ENCODE measurements around the gene POLN.

POLN gene

GRCh38 chr4:2150076-2150475 lies 91.8 kb downstream of the POLN start:
- H3K27ac Mint-ChIP-seq, result no peak overlapping the region
- no peak for TF ChIP-seq CTCF (IDR thresholded peaks at IDR 0.05; ENCODE audit: unreplicated experiment in 3 of 3)
- H3K4me1 Mint-ChIP-seq, result no peaks in the 10 kb centered on the region
- peaks cover 4% of the 10 kb centered on the region for H3K36me3 Mint-ChIP-seq (ENCODE audit: low read depth)
- H3K4me3 Mint-ChIP-seq, result no peak overlapping the region
- peaks cover 8% of the 10 kb centered on the region for H3K9me3 Mint-ChIP-seq
- H3K27me3 Mint-ChIP-seq (ENCODE audit: low read depth), result no peaks in the 10 kb centered on the region

- Mint-ChIP-seq H3K9me3 (peaks cover 17% of the 10 kb centered on the region), H3K4me1 (peaks cover 5% of the 10 kb centered on the region), H3K4me3 (no peak overlapping the region), H3K27me3 (ENCODE audit: low read depth) (no peaks in the 10 kb centered on the region), H3K27ac (peak overlapping the region in 2 of 3 experiments; percentile 71 to 77), H3K36me3 (ENCODE audit: low read depth) (peaks cover 3% of the 10 kb centered on the region)
- TF ChIP-seq CTCF (IDR thresholded peaks at IDR 0.05; ENCODE audit: unreplicated experiment in 3 of 3), result no peak
Observed at GRCh38 chr4:2142630-2143427, 99.1 kb downstream of the POLN start.

- H3K36me3 Mint-ChIP-seq (ENCODE audit: low read depth), result peaks cover 3% of the 10 kb centered on the region
- H3K27me3 Mint-ChIP-seq (ENCODE audit: low read depth), result no peaks in the 10 kb centered on the region
- H3K27ac Mint-ChIP-seq, result peak overlapping the region; percentile 15 to 77 (median 71)
- TF ChIP-seq CTCF (IDR thresholded peaks at IDR 0.05; ENCODE audit: unreplicated experiment in 3 of 3), result no peak
- H3K4me3 Mint-ChIP-seq, result no peak overlapping the region
- H3K9me3 Mint-ChIP-seq, result peaks cover 17% of the 10 kb centered on the region
- peaks cover 5% of the 10 kb centered on the region for H3K4me1 Mint-ChIP-seq
Observed at GRCh38 chr4:2141762-2142451, 100.0 kb downstream of the POLN start.

- no peak overlapping the region for H3K27ac Mint-ChIP-seq
- no peak for TF ChIP-seq CTCF (IDR thresholded peaks at IDR 0.05; ENCODE audit: unreplicated experiment in 3 of 3)
- H3K4me3 Mint-ChIP-seq, result no peak overlapping the region
- peaks cover 5% of the 10 kb centered on the region for H3K4me1 Mint-ChIP-seq
- no peaks in the 10 kb centered on the region for H3K27me3 Mint-ChIP-seq (ENCODE audit: low read depth)
- H3K9me3 Mint-ChIP-seq, result peaks cover 17% of the 10 kb centered on the region
- peaks cover 3% of the 10 kb centered on the region for H3K36me3 Mint-ChIP-seq (ENCODE audit: low read depth)
Observed at GRCh38 chr4:2141022-2141761, 100.7 kb downstream of the POLN start.

- H3K4me1 Mint-ChIP-seq, result peaks cover 5% of the 10 kb centered on the region
- no peak for TF ChIP-seq CTCF (IDR thresholded peaks at IDR 0.05; ENCODE audit: unreplicated experiment in 3 of 3)
- no peaks in the 10 kb centered on the region for H3K27me3 Mint-ChIP-seq (ENCODE audit: low read depth)
- H3K4me3 Mint-ChIP-seq, result no peak overlapping the region
- H3K27ac Mint-ChIP-seq, result no peak overlapping the region
- H3K36me3 Mint-ChIP-seq (ENCODE audit: low read depth), result peaks cover 3% of the 10 kb centered on the region
- H3K9me3 Mint-ChIP-seq, result peaks cover 21% of the 10 kb centered on the region
Observed at GRCh38 chr4:2138846-2139500, 102.9 kb downstream of the POLN start.

All from nephron (organoid).